Loucy (cell line): ENCODE data around the gene TMEM132D.

Source experiments
- EZH2phosphoT487 ChIP-seq: fragments of 200-600 bp; IDR thresholded peaks from 2 replicates; pipeline ENCODE4 v1.6.1; 2018; ENCODE audit warnings: antibody characterized with exemption, mild to moderate bottlenecking, moderate library complexity, borderline replicate concordance
- TF ChIP-seq, protein P1 (sequence below): fragments of 200-600 bp; sonication (generic); conservative IDR thresholded peaks from 2 replicates; pipeline ENCODE4 v1.5.1; 2014; ENCODE audit warnings: mild to moderate bottlenecking, antibody characterized with exemption, low read length

DNA sequence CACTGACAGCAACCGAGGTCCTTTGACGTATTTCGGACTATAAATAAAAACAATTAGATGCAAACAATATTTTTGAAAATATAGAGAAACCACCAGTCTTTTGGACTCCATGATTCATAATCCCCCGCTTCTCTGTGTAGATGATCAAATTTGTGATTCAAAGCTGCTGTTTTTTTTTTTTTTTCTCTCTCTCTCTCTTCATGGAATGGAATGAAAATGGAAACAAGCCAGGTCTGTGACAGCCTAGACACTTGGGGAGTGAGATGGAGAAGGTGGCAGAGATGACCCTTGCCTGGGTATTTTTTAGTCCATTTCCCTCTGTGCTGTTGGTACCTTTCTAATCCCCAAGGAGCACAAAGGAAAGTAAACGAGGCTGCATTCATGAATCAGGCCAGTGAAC is 802.0 kb downstream of the TMEM132D start:
- TF ChIP-seq, protein P1, sequence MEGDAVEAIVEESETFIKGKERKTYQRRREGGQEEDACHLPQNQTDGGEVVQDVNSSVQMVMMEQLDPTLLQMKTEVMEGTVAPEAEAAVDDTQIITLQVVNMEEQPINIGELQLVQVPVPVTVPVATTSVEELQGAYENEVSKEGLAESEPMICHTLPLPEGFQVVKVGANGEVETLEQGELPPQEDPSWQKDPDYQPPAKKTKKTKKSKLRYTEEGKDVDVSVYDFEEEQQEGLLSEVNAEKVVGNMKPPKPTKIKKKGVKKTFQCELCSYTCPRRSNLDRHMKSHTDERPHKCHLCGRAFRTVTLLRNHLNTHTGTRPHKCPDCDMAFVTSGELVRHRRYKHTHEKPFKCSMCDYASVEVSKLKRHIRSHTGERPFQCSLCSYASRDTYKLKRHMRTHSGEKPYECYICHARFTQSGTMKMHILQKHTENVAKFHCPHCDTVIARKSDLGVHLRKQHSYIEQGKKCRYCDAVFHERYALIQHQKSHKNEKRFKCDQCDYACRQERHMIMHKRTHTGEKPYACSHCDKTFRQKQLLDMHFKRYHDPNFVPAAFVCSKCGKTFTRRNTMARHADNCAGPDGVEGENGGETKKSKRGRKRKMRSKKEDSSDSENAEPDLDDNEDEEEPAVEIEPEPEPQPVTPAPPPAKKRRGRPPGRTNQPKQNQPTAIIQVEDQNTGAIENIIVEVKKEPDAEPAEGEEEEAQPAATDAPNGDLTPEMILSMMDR = no peak
- TF ChIP-seq EZH2phosphoT487 = no peak
